Measurements from ENCODE around the gene CRMP1.

CRMP1 gene

GRCh38 chr4:5772528-5773270 is 120.2 kb downstream of the CRMP1 start:
- Histone ChIP-seq H3K27me3 (ENCODE audit: insufficient read depth, low read length, poor library complexity, severe bottlenecking) (no peaks in the 10 kb centered on the region), H3K9me3 (ENCODE audit: insufficient read depth, low read depth, low read length) (peaks cover 21% of the 10 kb centered on the region; the same call in 1 of the 2 replicates), H2AFZ (ENCODE audit: low read length) (no peak overlapping the region), H3K36me3 (ENCODE audit: insufficient read depth, low read length) (no peaks in the 10 kb centered on the region), H3K9ac (ENCODE audit: low read depth, low read length, poor library complexity, severe bottlenecking) (no peak overlapping the region), H3K9me2 (replicated peaks; ENCODE audit: low read depth, low read length) (no peaks in the 10 kb centered on the region), H4K20me1 (ENCODE audit: insufficient read depth, low read length, poor library complexity, severe bottlenecking) (no peaks in the 10 kb centered on the region), H3K79me2 (ENCODE audit: insufficient read depth, low read length) (no peaks in the 10 kb centered on the region), H3F3A (ENCODE audit: low read depth) (no peaks in the 10 kb centered on the region), H3K4me2 (ENCODE audit: low read depth, low read length, poor library complexity, severe bottlenecking) (no peak overlapping the region), H3K4me1 (ENCODE audit: insufficient read depth, low read length, poor library complexity, severe bottlenecking) (no peaks in the 10 kb centered on the region), H3K4me3 (ENCODE audit: low read length, poor library complexity, severe bottlenecking) (no peak overlapping the region)
- TF ChIP-seq, protein P1, sequence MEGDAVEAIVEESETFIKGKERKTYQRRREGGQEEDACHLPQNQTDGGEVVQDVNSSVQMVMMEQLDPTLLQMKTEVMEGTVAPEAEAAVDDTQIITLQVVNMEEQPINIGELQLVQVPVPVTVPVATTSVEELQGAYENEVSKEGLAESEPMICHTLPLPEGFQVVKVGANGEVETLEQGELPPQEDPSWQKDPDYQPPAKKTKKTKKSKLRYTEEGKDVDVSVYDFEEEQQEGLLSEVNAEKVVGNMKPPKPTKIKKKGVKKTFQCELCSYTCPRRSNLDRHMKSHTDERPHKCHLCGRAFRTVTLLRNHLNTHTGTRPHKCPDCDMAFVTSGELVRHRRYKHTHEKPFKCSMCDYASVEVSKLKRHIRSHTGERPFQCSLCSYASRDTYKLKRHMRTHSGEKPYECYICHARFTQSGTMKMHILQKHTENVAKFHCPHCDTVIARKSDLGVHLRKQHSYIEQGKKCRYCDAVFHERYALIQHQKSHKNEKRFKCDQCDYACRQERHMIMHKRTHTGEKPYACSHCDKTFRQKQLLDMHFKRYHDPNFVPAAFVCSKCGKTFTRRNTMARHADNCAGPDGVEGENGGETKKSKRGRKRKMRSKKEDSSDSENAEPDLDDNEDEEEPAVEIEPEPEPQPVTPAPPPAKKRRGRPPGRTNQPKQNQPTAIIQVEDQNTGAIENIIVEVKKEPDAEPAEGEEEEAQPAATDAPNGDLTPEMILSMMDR (conservative IDR thresholded peaks at IDR 0.05; ENCODE audit: low read length) = no peak
- TF ChIP-seq EZH2phosphoT487 (IDR thresholded peaks at IDR 0.05; ENCODE audit: borderline replicate concordance) = no peak

All from Loucy (cell line).